GM21529 (cell line): ENCODE data around the gene ARHGAP24.
A peak's percentile ranks its signal among the peaks of the same experiment; 100 is the strongest.
"Not testable (repeated sequence)": the region's sequence is repeated elsewhere in the genome, so short reads cannot be mapped to it uniquely, and the experiment has no call there.

Experiments
- ATAC-seq: cut with Tn5 transposase; IDR thresholded peaks from one replicate; pipeline ENCODE4 v1.9.1; 2021; ENCODE audit not compliant: unreplicated experiment

The ARHGAP24 gene

DNA sequence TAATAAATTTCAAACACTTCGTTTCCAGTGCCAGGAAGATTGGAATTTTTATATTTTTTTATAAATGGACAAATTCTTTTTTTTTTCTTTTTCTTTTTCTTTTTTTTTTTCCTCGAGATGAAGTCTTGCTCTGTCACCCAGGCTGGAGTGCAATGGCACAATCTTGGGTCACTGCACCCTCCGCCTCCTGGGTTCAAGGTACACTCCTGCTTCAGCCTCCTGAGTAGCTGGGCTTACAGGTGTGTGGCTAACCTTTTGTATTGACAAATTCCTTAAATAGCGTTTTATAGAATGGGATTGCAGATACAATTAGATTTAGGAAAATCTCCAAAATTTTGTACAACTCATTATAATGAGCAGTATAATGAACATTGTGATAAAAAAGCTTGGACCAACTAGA lies 328.9 kb downstream of the ARHGAP24 start:
- no peak for ATAC-seq

DNA sequence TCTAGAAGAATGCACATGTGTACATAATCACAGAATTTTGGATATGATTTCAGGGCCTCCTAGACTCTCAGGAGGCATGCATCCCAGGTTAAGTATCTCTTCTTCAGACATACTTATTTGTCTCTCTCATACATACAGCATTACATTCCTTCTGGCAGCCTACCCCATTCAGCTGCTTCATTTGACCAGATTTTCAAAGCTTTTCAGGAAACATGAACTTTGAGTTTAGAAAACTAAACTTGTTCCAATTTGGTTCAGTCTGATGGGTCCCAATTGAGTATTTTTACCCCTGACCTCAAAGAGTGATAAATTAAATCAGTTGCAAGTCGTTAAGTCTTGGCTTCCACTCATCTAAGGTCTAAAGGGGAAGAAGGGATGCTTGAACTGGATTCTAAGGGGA lies 330.9 kb downstream of the ARHGAP24 start:
- no peak for ATAC-seq

DNA sequence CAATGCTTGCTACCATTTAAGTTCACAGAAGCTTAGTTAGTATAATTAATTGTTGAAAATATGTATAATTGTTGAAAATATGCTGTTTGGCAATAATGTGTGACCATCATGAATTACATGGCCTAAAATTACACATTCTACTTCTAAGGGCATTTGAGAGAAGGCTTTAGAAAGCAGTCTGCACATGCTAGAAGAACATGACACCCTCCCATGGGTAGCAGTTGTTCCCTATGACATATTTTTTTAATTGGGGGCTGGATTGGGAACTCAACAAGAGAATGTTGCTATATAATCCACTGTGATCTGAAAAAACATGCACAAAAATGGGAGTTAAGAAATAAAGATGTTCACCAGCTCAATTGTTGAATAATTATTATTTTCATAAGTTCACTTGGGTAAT lies 331.4 kb downstream of the ARHGAP24 start:
- no peak for ATAC-seq

DNA sequence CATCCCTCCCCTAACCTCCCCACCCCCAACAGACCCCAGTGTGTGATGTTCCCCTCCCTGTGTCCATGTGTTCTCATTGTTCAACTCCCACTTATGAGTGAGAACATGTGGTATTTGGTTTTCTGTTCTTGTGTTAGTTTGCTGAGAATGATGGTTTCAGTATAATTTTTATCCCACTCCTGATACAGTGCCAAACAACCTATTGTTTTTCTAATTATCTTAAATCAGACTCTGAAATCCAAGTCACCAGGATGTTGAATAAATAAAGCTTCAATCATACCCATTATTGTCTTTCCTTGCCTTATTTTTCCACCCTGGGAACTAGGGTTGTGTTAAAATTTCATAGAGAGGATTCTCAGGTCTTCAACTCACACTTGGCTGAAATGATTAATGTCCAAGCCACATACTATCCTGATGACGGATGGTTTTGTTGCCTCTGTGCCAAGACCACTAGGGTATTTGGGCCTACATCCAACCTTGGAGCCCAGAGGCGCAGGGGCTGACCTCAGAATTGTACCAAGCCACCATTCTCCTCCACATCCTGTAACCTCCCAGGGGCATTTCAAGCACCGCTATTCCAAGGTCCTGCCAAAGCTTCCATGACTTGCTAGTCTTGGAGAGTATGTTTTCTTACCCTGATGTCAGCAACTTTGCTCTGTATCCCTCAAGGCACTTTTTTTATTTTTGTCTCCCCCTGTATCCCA lies 332.4 kb downstream of the ARHGAP24 start:
- no peak for ATAC-seq

DNA sequence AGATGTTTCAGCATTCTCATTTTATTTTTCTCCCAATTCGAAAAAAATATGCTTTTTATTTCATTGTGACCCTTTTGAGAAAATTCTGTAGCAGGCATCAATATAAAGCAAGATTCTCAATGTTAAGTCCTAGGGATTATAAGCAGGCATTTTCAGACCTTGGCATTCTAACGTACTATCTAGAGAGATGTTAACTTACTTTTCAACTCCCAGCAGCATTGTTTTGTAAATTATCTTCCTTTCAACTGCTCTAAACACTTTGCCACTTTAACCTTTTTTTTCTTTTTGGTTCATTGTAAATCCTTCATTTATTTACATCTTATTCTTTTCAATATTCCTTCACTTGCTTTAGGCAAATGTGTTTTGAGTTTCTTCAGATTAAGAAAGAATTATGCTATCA lies 333.2 kb downstream of the ARHGAP24 start:
- no peak for ATAC-seq

DNA sequence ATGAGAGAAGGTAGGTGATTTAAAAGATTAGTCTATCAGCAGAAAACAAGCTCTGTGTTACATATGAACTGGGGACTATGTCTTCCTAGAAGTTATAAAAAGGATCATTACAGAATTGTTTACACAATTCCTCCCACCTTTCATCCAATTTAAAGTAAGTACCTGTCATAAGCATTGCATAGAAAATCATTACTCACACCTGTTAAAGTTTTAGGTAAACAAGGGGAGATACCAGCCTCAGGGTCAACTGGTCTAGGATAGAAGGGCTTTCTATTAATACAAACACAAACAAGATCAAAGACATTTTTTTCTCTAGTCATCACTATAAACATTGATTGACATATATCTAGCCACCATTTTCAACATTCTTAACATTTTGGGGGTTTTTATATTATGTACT lies 333.9 kb downstream of the ARHGAP24 start:
- ATAC-seq: no peak

DNA sequence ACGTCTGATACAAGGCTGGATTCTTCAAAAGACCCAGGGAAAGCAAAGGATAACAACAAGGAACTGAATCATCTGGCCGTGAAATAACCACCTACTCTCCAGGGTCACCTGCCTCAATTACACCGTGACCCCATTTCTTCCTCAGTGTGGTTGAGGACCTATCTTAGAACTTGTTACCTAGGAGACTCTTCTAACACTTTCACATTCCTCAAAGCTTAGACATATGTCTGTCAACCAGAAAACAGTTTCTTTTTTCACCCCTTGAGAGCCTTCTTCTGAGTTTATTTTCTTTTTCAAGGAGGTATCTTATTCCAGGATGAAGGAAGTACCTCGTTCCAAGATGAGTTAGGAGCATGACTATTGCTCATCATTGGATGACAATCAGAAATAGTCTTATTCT lies 337.8 kb downstream of the ARHGAP24 start:
- ATAC-seq: no peak

DNA sequence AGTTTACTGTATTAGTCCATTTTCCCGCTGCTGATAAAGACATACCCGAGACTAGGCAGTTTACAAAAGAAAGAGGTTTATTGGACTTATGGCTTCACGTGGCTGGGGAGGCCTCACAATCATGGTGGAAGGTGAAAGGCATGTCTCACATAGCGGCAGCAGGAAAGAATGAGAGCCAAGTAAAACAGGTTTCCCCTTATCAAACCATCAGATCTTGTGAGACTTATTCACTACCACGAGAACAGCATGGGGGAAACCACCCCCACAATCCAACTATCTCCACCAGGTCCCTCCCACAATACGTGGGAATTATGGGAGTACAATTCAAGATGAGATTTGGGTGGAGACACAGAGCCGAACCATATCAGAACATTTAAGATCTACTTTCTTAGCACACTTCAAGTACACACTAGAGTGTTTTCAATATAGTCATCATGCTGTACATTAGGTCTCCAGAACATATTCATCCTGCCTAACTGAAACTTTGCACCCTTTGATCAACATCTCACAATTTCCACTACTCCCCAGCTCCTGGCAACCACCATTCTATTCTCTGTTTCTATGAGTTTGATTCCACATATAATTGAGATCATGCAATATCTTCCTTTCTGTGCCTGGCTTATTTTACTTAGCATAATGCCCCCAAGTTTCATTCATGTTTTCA lies 341.0 kb downstream of the ARHGAP24 start:
- no peak for ATAC-seq

DNA sequence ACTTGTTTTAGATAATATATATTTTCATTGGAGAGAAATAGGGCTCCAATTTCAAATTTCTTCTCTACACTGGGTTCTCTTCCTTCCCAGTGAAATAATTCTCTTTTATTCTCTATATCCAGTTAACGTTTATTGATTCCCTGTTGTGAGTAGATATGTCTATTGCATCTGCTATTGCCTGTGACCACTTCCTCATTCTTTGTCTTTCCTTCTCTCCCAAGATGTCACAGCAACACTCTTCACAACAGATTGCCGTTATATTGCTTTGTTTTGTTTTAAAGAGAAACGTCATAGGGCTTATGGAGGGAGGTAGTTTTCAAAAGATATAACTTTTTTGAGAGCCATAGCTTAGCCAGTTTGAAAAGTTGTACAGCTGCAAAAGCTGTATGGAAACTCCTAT lies 343.8 kb downstream of the ARHGAP24 start:
- ATAC-seq: no peak

DNA sequence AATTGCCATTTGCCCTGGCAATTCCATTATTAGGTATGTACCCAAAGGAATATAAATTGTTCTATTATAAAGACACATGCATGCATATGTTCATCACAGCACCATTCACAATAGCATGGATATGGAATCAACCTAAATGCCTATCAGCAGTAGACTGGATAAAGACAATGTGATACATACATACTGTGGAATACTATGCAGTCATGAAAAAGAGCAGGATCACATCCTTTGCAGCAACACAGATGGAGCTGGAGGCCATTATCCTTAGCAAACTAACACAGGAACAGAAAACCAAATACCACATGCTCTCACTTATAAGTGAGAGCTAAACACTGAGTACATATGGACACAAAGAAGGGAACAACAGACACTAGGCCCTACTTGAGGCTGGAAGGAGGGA lies 345.2 kb downstream of the ARHGAP24 start:
- ATAC-seq: not testable (repeated sequence)

DNA sequence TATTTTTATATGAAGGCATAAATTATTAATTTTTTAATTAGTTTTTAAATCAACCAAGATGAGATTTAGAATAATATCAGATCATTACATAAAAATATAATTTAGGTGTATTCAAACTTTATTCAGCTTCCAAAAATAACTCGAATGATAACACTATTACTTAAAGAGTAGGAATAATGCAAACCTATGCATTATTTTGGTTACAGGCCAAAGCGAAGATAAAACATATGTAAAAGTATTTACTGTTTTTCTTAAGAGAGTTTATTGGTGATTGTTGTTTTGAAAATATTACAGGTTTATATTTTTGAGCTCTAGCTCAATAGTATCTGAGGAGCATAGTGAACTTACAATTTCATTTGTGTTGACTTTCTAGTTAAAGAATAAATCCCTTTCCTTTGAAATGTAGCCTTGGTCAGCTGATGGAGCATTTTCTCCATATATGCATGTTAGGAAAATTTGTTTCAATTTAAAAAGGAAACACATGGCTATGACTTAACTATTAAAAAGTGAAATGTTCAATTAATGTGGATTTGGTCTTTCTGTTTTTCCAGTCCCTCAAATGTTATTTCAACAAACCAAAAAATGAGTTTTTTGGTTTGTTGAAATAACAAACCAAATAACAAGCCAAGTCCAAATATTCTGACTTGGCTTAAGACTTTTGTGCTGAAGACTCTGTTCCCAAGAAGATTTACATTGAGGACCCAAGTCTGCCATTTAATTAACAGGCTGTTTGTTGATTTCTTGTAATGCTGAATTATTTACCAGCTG lies 346.9 kb downstream of the ARHGAP24 start:
- ATAC-seq: no peak

DNA sequence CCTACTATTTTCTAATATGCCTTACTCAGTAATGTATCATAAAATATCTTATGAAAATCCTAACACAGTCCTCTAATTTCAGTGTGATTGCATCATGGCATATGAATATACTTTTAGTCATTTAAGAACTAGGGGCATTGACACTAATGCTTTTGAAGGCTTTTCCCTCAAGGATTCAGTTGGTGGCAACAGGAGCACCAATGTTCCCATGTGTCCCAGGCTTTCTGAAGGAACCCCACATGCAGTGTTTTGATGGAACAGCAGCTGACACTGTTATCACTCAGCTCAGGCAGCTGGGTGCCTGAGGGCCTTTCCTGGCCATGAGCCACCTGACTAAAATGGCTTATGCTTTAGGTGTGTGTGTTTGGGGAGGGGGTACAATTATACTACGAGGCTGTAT lies 348.3 kb downstream of the ARHGAP24 start:
- ATAC-seq: no peak

DNA sequence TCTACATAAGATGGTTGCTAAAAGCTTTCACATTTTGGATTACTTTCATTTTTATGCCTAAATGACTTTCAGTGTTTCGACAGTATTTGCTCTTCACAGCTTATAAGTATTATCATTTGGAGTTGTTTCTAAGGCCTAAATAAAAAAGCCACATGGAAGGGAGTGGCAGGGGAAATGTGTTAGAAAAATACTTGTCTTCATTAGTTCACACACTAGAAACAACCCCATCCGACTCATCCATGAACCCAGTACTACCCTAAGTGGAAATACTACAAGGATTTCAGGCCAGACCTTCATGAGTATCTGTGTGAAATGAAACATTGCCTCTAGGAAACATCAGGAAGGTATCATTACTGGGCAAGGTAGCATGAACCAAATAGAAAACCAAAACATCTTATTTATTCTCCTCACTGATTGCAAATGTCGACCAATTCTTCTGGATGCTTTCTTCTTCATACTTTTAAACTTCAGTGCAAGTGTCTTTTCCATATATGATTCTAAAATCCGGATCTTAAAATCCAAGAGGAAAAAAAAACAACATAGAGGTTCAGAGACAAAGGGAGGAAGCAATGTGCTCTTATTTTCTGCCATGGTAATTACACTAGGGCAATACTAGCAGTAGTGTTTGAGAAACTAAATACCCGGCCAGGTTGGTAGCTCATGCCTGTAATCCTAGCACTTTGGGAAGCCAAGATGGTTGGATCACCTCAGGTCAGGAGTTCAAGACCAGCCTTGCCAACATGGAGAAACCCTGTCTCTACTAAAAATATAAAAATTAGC lies 349.4 kb downstream of the ARHGAP24 start:
- ATAC-seq: no peak

DNA sequence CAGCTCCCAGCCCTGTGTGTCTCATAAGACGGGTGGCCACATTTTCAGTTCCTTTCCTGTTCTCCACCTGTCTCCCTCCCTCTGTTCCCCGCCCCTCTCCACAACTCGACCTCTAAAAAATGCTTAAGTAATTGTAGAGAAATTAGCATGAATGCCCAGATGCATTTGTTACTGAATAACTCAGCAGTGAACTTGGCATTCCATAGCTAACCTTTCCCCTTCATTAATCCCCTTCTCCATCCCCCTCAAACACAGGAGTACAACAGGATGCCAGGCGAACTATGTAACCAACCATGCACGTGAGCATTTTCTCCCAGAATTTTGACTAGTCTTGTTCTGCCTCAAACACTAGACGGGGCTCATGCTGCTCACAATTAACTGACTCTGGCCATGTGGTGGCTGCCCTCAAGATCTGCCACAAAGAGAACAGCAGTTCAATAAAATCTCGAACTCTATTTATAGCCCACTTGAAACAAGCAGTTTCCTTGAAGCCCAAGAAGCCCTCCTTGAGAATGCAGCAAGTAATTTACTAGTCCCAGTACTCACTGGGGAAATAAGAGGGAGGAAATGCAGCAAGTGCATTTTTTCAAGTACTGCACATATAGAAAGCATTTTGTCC lies 351.2 kb downstream of the ARHGAP24 start:
- ATAC-seq: peak; percentile 48

DNA sequence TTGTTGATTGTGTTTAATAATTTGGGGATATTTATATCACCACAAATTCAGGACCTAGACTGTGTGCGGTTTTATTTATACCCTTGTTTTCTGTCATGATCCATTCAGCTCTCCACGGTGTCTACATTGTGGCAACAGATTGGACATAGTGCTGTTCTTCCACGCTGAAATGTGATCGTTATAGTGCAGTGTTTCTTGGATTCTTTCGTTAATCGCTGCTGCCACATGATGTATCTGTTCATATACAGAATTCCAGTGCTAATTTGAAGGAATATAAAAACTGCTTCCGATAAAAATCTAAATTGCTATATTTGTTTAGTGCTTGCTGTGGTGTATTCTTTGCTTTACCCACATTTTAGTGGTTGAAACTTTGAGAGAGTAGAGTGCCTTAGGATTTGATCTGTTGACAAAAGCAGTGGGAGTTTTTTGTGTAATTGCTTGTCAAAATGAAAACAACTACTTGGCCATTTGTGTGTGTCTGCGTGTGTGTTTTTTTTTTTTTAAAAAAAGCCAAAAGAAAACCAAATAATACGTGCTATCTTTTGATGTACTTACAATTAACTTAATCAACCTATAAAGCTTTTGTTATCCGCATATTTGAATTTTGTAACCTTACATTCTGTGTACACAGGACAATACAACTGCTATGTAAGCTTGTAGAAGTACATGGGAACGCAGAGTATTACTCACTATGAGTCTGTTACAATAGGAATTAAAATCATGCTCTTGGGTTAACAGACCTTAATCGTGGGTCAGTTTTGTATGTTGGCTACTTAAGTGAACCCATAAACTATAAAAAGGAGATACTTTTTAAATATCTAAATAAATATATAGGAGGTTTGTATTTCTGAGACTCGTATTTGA lies 353.3 kb downstream of the ARHGAP24 start:
- ATAC-seq: no peak

DNA sequence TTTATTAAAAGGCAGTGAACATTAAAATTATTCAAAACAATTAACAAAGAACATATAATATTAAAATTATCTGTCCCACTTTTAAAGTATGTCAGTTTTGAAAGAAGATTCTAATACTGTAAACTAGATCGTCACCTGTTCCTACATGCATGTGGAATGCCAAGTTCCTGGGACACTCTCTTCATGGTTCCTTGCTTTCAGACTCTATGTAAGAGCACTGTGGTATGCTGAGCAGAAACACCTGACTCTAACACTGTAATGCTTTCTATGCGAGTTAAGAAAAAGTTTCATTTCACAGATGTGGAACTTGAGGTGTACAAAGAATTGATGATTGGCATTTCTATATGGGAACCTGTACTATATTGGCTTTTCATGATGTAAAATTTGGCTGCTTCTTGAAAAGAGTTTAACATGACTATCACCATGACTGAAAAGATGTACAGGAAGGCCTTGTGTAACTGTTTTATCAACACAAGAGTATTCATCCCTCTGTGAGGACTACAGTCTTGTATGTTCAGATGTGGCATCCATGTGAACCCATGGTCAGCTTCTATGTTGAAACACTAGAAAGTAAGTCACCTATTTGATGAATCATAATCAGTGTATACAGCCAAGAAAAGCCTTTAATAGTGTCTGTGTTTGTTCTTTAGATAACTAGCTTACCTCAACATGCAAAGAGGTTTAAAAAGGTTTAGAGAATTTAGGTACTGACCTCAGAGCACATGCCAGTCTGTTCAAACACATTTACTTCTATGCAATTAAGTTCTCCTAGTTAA lies 354.5 kb downstream of the ARHGAP24 start:
- ATAC-seq: no peak

DNA sequence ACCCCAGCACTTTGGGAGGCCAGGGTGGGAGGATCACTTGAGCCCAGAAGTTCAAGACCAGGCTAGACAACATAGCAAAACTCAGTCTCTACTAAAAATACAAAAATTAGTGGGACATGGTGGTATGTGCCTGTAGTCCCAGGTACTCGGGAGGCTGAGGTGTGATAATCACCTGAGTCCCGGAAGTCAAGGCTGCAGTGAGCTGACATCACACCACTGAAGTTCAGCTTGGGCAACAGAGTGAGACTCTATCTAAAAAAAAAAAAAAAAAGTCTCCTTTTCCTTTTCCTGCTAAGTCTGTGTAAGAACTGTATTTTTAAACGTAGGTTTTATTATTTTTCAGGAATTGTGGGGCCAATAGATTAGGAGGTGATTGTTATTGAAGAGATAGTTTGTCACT lies 356.7 kb downstream of the ARHGAP24 start:
- ATAC-seq: no peak

DNA sequence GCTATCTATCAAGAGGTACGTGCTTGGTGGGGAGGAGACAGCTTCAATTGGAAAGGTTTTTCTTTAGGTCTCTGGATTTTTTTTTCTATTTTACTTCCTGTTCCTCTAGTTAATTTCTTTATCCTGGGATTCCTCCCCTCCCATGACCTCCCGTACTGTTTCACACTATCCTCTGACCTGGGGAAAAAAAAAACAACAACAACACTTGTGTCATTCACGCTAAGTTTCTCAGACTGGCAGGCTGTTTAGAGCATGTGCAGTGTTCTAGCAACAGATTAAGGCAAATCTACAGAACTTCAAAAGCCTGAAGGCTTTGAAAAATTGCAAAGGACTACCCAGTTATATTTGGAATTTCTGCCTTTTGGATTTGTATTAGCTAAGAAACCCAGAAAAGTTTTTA lies 358.4 kb downstream of the ARHGAP24 start:
- no peak for ATAC-seq

DNA sequence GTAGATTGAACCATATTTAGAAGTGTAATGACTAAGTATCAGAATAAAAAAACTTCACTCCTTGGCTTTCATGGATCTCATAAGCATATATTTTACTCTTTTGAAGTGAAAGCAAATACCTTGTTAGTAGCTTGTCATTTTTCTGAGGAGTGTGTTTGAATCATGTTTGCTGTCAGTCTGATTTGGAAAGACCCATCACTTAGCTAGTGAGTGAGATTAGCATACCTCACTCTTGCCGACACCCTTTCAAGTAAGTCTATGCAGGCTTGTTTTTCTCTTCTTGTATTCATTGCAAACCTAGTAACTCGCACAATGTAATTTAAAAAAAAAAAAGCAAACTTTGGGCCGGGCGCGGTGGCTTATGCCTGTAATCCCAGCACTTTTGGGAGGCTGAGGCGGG lies 360.0 kb downstream of the ARHGAP24 start:
- no peak for ATAC-seq
